NB4 (cell line): ENCODE results near the gene IFT57.

Experiments used
- CTCF ChIP-seq: IDR thresholded peaks from one replicate; pipeline ENCODE4 v1.5.1; 2012; ENCODE audit warnings: low read depth, low read length
- MAX ChIP-seq: IDR thresholded peaks from 2 replicates; pipeline ENCODE4 v1.6.1; 2011; ENCODE audit warnings: low read depth, low read length
- MYC ChIP-seq: IDR thresholded peaks from 2 replicates; pipeline ENCODE4 v1.6.1; 2011; ENCODE audit warnings: low read depth, low read length

DNA sequence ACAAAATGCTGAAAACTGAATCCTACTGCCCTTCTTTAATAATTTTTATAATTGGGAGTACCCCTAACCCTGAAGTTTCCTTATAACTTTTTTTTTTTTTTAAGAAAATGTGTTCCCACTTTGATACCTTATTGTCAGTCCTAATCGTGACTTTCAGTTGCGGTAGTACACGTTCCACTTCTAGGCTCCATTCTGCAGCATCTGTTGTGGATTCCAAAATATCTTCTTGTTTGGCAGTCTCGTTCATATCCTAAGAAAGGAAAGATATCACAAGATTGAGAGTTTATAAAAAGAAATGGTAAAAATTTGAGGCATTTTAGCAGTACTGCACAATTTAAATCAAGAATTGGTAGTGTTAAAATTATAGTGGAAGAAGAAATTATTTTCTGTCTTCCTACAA lies 30.8 kb downstream of the IFT57 start:
- TF ChIP-seq CTCF (no peak), MAX (no peak), MYC (no peak)
